Measurements from ENCODE around the gene RTKN2.

The RTKN2 gene

DNA sequence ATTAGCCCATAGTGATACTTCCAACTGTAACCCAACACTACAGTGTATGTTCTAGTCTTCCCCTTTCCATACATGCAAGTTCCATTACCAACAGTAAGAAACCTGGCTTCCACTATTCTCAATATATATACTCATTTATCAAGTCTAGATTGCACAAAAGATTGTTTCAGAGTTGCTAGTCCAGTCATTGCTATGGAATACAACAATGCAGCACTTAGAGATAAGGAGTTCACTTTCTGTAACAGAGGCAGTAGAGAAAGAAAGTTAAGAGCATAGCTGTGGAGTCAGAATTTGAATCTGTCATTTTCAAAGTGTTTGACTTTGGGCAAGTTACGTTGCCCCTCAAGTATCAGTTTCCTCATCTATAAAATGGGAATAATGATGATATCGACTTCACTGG, 90.1 kb downstream of the RTKN2 start:
- DNase-seq (ENCODE audit: low spot score) (no peak), ATAC-seq (ENCODE audit: low read depth) (no peak)
- Histone ChIP-seq H3K27me3 (ENCODE audit: insufficient read depth, poor library complexity, severe bottlenecking) (no peaks in the 10 kb centered on the region), H3K9me3 (ENCODE audit: severe bottlenecking) (peaks cover 3% of the 10 kb centered on the region), H3K36me3 (ENCODE audit: low read depth) (no peaks in the 10 kb centered on the region), H3K4me3 (ENCODE audit: severe bottlenecking) (no peak overlapping the region), H3K4me1 (ENCODE audit: insufficient read depth, poor library complexity, severe bottlenecking) (no peaks in the 10 kb centered on the region), H3K27ac (ENCODE audit: poor library complexity, severe bottlenecking) (no peak overlapping the region)
- TF ChIP-seq, protein P1, sequence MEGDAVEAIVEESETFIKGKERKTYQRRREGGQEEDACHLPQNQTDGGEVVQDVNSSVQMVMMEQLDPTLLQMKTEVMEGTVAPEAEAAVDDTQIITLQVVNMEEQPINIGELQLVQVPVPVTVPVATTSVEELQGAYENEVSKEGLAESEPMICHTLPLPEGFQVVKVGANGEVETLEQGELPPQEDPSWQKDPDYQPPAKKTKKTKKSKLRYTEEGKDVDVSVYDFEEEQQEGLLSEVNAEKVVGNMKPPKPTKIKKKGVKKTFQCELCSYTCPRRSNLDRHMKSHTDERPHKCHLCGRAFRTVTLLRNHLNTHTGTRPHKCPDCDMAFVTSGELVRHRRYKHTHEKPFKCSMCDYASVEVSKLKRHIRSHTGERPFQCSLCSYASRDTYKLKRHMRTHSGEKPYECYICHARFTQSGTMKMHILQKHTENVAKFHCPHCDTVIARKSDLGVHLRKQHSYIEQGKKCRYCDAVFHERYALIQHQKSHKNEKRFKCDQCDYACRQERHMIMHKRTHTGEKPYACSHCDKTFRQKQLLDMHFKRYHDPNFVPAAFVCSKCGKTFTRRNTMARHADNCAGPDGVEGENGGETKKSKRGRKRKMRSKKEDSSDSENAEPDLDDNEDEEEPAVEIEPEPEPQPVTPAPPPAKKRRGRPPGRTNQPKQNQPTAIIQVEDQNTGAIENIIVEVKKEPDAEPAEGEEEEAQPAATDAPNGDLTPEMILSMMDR (IDR thresholded peaks at IDR 0.05; ENCODE audit: poor library complexity, severe bottlenecking) = no peak

DNA sequence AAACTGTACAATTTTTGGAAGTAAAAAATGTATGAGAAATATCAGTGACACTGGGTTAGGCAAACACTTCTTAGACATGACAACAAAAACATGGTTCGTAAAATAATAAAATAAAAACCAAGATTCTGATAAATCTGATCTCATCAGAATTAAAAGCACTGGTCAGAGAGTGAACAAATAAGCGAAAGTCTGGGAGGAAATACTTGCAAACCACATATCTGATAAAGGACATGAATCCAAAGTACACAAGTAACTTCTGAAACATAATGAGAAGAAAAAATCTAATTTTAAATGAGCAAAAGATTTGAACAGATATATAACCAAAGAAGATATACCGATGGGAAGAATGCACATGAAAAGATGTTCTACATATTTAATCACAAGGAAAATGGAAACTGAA, 91.5 kb downstream of the RTKN2 start:
- TF ChIP-seq, protein P1 (IDR thresholded peaks at IDR 0.05; ENCODE audit: poor library complexity, severe bottlenecking) = no peak
- no peaks in the 10 kb centered on the region for H3K4me1 ChIP-seq (ENCODE audit: insufficient read depth, poor library complexity, severe bottlenecking)
- no peak overlapping the region for H3K27ac ChIP-seq (ENCODE audit: poor library complexity, severe bottlenecking)
- H3K9me3 ChIP-seq (ENCODE audit: severe bottlenecking) = peaks cover 13% of the 10 kb centered on the region
- H3K4me3 ChIP-seq (ENCODE audit: severe bottlenecking) = no peak overlapping the region
- H3K36me3 ChIP-seq (ENCODE audit: low read depth) = no peaks in the 10 kb centered on the region
- ATAC-seq (ENCODE audit: low read depth) = no peak
- no peaks in the 10 kb centered on the region for H3K27me3 ChIP-seq (ENCODE audit: insufficient read depth, poor library complexity, severe bottlenecking)
- no peak for DNase-seq (ENCODE audit: low spot score)

DNA sequence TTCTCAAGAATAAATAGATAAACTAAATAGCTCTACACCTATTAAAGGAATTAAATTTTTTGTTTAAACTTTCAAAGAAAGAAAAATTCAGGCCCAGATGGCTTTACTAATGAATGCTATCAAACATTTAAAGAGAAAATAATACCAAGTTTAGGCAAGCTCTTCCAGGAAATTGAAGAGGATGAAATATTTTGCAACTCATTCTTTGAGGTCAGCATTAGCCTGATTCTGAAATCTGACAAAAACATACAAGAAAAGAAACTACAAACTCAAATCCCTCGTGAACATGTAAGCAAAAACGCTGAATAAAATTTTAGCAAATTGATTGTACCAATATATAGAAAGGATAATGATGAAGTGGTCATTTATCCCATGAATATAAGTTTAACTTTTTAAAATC, 93.4 kb downstream of the RTKN2 start:
- H3K4me3 ChIP-seq (ENCODE audit: severe bottlenecking) = no peak overlapping the region
- H3K27ac ChIP-seq (ENCODE audit: poor library complexity, severe bottlenecking) = no peak overlapping the region
- TF ChIP-seq, protein P1 (IDR thresholded peaks at IDR 0.05; ENCODE audit: poor library complexity, severe bottlenecking) = no peak
- no peak for DNase-seq (ENCODE audit: low spot score)
- peaks cover 15% of the 10 kb centered on the region for H3K9me3 ChIP-seq (ENCODE audit: severe bottlenecking)
- ATAC-seq (ENCODE audit: low read depth) = no peak
- H3K36me3 ChIP-seq (ENCODE audit: low read depth) = no peaks in the 10 kb centered on the region
- H3K27me3 ChIP-seq (ENCODE audit: insufficient read depth, poor library complexity, severe bottlenecking) = no peaks in the 10 kb centered on the region
- no peaks in the 10 kb centered on the region for H3K4me1 ChIP-seq (ENCODE audit: insufficient read depth, poor library complexity, severe bottlenecking)

DNA sequence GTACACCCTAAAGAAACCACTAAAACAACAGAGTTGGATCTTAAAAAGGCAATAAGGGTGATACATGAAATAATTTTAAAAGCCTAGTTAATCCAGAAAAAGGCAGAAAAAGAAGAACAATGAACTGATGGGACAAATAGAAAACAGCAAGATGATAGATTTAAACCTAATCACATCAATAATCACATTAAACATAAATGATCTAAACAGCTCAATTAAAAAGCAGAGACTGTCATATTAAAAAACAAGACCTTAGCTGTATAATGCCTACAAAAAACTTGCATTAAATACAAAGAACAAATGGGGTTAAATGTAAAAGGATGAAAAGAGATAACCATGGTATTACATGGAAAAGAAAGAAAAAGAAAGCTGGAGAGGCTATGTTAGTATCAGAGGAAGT, 96.2 kb downstream of the RTKN2 start:
- H3K4me1 ChIP-seq (ENCODE audit: insufficient read depth, poor library complexity, severe bottlenecking) = no peaks in the 10 kb centered on the region
- no peaks in the 10 kb centered on the region for H3K27me3 ChIP-seq (ENCODE audit: insufficient read depth, poor library complexity, severe bottlenecking)
- no peaks in the 10 kb centered on the region for H3K36me3 ChIP-seq (ENCODE audit: low read depth)
- no peak overlapping the region for H3K27ac ChIP-seq (ENCODE audit: poor library complexity, severe bottlenecking)
- no peak for ATAC-seq (ENCODE audit: low read depth)
- peaks cover 15% of the 10 kb centered on the region for H3K9me3 ChIP-seq (ENCODE audit: severe bottlenecking)
- TF ChIP-seq, protein P1 (IDR thresholded peaks at IDR 0.05; ENCODE audit: poor library complexity, severe bottlenecking) = no peak
- H3K4me3 ChIP-seq (ENCODE audit: severe bottlenecking) = no peak overlapping the region
- no peak for DNase-seq (ENCODE audit: low spot score)

DNA sequence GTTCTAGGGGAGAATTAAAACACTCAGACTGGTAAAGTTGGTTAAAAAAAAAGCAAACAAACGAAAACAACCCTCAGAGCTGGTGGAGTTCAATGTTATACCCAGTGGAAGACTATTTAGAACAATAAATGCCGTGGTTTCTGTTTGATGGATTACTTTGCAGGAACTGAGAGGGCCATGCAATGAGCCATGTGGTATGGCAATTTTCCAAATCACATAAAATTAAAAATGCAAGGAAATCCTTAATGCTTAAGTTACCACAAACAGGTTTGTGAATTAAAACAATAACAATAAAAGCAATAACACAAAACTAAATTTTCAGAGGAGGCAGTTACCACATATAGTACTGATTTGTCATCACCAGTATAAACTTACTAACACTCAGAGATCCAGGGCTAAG, 96.9 kb downstream of the RTKN2 start:
- H3K27me3 ChIP-seq (ENCODE audit: insufficient read depth, poor library complexity, severe bottlenecking) = no peaks in the 10 kb centered on the region
- no peak overlapping the region for H3K4me3 ChIP-seq (ENCODE audit: severe bottlenecking)
- peaks cover 15% of the 10 kb centered on the region for H3K9me3 ChIP-seq (ENCODE audit: severe bottlenecking)
- TF ChIP-seq, protein P1 (IDR thresholded peaks at IDR 0.05; ENCODE audit: poor library complexity, severe bottlenecking) = no peak
- DNase-seq (ENCODE audit: low spot score) = no peak
- H3K4me1 ChIP-seq (ENCODE audit: insufficient read depth, poor library complexity, severe bottlenecking) = no peaks in the 10 kb centered on the region
- no peak overlapping the region for H3K27ac ChIP-seq (ENCODE audit: poor library complexity, severe bottlenecking)
- no peak for ATAC-seq (ENCODE audit: low read depth)
- no peaks in the 10 kb centered on the region for H3K36me3 ChIP-seq (ENCODE audit: low read depth)

Measured in RWPE2 (cell line).